Measurements from ENCODE around the gene COMT.

DNA sequence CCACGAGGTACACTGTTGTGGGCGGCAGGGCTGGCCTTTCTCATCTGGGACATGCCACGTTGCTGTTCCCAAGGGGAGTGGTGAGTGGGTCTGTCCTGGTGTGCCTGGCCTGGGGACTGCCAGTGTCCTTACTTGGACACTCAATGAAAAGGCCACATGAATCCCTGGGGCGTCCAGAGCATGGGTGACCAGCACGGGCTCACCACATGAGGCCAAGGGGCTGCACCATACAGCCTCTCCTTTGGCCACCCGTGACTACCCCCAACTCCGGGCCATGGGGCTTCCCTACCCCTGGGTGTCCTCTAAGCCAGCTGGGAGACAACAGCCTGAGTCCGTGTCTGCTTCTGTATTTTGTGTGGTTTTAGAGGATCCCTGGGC, 20.3 kb downstream of the COMT start:
- TF ChIP-seq, protein P1, sequence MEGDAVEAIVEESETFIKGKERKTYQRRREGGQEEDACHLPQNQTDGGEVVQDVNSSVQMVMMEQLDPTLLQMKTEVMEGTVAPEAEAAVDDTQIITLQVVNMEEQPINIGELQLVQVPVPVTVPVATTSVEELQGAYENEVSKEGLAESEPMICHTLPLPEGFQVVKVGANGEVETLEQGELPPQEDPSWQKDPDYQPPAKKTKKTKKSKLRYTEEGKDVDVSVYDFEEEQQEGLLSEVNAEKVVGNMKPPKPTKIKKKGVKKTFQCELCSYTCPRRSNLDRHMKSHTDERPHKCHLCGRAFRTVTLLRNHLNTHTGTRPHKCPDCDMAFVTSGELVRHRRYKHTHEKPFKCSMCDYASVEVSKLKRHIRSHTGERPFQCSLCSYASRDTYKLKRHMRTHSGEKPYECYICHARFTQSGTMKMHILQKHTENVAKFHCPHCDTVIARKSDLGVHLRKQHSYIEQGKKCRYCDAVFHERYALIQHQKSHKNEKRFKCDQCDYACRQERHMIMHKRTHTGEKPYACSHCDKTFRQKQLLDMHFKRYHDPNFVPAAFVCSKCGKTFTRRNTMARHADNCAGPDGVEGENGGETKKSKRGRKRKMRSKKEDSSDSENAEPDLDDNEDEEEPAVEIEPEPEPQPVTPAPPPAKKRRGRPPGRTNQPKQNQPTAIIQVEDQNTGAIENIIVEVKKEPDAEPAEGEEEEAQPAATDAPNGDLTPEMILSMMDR (IDR thresholded peaks at IDR 0.05), result no peak
- TF ChIP-seq EP300 (IDR thresholded peaks at IDR 0.05), result no peak

Data from upper lobe of left lung (tissue), 4 donors.